NCI-H2081 treated with DMSO at 0.1 percent for 48 hours (cell line): Measurements from ENCODE around the gene FOLR1.
A peak's percentile ranks its signal among the peaks of the same experiment; 100 is the strongest.
"Not testable (repeated sequence)": the region's sequence is repeated elsewhere in the genome, so short reads cannot be mapped to it uniquely, and the experiment has no call there.

Source experiments
- DNase-seq: peaks from one replicate; lab custom pipeline; 2025; lab: John Stamatoyannopoulos, UW

Gene FOLR1

DNA sequence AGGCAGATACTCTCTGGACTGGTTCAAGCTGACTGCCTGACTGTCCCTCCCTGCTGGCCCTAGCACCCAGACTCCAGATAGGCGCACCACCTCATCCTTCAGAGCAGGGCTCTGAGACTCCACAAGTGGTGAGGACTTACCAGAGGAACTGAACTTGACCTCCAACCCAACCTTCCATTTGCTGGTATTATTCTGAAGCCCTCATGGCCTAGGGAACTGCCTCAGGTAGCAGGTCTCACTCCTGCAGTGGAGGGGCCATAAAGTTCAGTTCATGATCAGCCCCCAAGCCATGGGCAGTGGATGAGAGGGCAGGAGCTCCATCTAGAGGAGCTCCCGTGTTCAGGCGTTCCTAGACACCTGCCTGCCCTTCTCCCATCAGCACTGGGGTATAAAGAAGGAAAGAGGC is 10.4 kb upstream of the FOLR1 start:
- DNase-seq = not testable (repeated sequence)

DNA sequence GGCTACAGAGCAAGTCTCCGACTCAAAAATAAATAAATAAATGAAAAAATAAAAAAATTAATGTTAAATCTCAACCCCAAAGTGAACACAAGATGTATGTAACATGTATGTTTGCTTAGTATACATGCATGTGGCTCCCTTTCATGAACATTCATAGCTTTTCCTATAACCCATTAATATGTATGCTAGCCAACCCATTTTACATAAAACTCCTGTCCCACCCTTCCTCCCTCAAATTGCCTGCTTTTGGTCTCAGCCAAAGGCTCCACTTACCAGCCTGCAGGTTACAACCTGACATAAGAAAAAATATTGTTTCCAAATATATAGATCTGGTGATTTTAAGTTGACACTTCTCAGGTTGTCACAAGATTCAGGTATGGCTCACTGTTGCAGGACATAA is 3.7 kb upstream of the FOLR1 start:
- DNase-seq = no peak

GRCh38 chr11:72189455-72190250 is 2.3 kb upstream of the FOLR1 start:
- peak; percentile 46 for DNase-seq

DNA sequence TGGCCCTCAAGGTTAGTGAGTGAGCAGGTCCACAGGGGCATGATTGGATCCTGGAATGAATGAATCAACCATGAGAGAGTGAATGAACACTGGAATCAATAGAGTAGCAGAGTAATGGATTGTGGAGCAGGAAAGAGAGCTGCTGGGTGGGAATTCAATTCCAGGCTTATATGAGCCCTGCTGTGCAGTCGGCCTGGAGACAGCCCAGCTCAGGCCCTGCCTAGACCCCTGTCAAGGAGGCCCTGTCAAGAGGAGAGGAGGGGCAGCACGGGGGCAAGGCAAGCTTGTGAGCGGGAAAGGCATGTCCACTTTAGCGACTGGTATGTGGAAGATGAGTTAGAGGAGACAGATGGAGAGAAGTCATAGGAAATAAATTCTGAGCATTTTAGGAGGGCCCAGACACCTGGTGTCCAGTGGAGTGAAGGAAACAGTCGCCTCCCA is 1.3 kb upstream of the FOLR1 start:
- DNase-seq = no peak

DNA sequence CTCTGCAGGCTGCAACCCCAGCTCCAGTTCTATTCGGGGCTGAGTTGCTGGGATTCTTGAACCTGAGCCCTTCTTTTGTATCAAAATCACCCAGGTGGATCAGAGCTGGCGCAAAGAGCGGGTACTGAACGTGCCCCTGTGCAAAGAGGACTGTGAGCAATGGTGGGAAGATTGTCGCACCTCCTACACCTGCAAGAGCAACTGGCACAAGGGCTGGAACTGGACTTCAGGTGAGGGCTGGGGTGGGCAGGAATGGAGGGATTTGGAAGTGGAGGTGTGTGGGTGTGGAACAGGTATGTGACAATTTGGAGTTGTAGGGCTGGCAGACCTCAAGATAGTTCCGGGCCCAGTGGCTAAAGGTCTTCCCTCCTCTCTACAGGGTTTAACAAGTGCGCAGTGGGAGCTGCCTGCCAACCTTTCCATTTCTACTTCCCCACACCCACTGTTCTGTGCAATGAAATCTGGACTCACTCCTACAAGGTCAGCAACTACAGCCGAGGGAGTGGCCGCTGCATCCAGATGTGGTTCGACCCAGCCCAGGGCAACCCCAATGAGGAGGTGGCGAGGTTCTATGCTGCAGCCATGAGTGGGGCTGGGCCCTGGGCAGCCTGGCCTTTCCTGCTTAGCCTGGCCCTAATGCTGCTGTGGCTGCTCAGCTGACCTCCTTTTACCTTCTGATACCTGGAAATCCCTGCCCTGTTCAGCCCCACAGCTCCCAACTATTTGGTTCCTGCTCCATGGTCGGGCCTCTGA is 3.8 kb downstream of the FOLR1 start:
- no peak for DNase-seq

DNA sequence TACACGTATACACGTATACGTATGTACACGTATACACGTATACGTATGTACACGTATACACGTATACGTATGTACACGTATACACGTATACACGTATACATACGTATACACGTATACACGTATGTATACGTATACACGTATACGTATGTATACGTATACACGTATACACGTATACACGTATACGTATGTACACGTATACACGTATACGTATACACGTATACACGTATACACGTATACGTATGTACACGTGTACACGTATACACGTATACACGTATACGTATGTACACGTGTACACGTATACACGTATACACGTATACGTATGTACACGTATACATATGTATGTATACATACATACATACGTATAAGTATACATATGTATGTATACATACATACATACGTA is 9.5 kb downstream of the FOLR1 start:
- not testable (repeated sequence) for DNase-seq

DNA sequence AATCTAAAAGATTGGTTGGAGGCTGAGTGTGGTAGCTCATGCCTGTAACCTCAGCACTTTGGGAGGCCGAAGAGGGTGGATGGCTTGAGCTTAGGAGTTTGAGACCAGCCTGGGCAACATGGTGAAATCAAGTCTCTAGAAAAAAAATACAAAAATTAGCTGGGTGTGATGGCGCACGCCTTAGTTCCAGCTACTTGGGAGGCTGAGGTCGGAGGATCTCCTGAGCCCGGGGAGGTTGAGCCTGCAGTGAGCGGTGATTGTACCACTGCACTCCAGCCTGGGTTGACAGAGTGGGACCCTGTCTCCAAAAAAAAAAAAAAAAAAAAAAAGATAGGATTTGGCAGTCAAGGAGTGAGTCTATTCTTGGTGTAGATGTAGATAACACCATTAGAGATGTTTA is 10.6 kb downstream of the FOLR1 start:
- DNase-seq = no peak

- DNase-seq = no peak
Measured at GRCh38 chr11:72203163-72203562, 11.2 kb downstream of the FOLR1 start.

DNA sequence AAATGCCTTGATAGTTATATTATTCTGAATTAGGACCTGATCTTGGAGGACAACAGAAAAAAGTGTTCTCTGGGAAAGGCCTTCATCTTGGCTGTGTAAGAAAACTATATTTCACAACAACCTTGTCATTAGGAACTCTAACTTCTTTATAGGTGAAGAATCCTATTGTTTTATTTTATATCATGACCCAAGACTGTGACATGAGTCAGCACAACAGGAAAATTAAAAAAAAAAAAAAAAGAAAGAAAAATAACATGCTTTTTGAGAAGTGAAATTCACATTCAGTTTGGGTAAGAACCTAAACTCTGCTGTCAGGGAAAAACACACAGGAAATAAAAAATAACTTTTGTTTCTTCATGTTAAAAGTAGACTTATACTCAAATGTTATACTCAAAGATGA is 12.9 kb downstream of the FOLR1 start:
- DNase-seq = no peak

GRCh38 chr11:72206794-72207193 is 14.9 kb downstream of the FOLR1 start:
- DNase-seq = not testable (repeated sequence)

- no peak for DNase-seq
Measured at GRCh38 chr11:72208281-72208680, 16.3 kb downstream of the FOLR1 start.

GRCh38 chr11:72209101-72209500 is 17.2 kb downstream of the FOLR1 start:
- no peak for DNase-seq

- no peak for DNase-seq
Measured at GRCh38 chr11:72216638-72217037, 24.7 kb downstream of the FOLR1 start, which contains the start of gene FOLR2. Gene FOLR2 (plus strand): TSS chr11:72216794. CDS start chr11:72218585, 1,791 bp downstream.

- no peak for DNase-seq
Measured at GRCh38 chr11:72217841-72218240, 25.9 kb downstream of the FOLR1 start.

DNA sequence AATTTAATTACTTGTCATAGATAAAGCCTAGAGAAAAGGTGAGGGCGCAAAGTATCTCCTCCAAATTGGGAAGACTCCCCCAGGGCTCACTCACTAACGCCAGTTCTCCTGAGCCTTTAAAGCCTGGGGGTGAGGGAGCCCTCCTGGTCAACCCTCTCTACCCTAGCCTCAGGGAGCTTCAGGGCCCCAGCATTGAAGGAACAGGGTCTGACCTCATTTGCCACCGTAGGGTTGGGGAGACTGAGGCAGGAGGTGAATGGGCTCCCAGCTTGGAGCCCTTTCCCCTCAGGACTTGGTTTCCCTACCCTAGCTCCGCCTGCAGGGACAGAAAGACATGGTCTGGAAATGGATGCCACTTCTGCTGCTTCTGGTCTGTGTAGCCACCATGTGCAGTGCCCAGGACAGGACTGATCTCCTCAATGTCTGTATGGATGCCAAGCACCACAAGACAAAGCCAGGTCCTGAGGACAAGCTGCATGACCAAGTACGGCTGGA is 26.4 kb downstream of the FOLR1 start:
- DNase-seq = no peak

DNA sequence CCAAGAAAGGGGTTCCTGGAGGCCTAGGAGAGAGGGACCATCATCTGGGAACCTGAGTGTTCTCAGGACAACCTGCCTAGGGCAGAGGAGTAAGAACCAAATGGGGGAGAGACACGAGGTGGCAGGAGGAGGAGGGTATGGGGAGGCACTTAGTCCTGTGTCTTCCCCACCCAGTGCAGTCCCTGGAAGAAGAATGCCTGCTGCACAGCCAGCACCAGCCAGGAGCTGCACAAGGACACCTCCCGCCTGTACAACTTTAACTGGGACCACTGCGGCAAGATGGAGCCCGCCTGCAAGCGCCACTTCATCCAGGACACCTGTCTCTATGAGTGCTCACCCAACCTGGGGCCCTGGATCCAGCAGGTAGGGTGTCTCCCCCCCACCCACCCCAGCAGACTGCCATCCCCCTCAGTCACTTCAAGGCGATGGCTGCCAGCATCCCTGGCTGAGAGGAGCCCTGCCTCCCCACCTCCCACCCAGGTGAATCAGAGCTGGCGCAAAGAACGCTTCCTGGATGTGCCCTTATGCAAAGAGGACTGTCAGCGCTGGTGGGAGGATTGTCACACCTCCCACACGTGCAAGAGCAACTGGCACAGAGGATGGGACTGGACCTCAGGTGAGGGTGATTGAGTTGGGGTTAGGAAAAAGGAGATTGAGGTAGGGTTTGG is 28.9 kb downstream of the FOLR1 start:
- no peak for DNase-seq

DNA sequence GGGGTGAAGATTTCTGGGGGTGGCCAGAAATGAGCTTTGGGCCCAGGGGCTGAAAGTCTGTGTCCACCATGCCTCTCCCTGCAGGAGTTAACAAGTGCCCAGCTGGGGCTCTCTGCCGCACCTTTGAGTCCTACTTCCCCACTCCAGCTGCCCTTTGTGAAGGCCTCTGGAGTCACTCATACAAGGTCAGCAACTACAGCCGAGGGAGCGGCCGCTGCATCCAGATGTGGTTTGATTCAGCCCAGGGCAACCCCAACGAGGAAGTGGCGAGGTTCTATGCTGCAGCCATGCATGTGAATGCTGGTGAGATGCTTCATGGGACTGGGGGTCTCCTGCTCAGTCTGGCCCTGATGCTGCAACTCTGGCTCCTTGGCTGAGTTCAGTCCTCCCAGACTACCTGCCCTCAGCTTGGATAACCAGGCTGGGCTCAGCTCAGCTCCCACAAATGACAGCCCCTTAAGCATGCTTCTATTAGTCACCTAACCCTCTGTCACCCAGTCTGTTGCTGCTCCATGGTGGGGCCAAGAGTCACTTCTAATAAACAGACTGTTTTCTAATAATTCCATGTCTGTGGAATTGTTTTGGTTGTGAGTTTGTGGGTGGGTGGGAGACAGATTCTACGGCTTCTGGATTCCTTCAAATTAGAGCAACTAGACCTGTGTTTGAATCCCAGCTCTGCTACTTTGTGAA is 29.6 kb downstream of the FOLR1 start:
- DNase-seq = no peak

GRCh38 chr11:72222106-72222891 is 30.4 kb downstream of the FOLR1 start:
- DNase-seq = no peak

DNA sequence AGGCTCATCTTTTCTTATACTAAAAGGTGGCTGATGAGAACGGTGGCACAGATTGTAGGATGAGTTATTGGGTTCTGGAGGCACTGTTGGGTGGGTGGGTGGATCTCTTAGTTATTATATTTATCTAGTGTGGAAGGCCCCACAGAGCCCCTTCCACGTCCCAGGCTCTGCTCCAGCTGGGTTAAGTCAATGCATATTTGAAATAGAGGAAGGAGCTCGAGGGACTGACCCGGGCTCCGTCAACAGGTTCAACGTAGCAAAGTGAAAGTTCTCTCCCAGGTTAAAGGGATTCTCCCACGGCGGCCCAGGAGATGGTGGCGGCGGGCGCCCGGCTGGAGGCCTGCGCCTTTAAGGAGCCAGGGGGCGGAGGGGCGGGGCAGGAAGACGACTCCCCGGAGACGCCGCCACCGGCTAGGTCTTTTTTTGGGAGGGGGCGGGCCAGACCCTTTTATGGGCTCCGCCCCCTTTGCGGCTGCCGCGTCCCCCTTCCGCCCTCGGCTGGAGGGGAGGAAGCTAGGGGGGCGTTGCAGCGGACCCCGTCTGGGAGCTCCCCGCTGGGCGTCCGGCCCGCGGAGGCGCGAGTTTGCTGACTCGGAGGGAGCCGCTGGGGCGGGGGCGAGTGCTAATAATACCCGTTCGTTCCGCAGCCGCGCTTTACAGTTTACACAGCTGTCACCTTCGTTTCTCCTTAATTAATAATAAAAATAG is 31.1 kb downstream of the FOLR1 start:
- peak; percentile 87 for DNase-seq
